Spleen (tissue), 11 donors: ENCODE results near the gene WNT7A. TPM values are rescaled to one million over a fixed set of nuclear protein-coding genes. Genes with fewer than 3 reads are reported as not detected.

Experiments used
- DNase-seq: peaks from one replicate; pipeline ENCODE4 v3.0.0-alpha.2; 2020
- H3K27ac ChIP-seq, 8 donors: fragments of 200-600 bp; sonication (generic) in 7 of 8; 1 replicate in 4 of 8; 2 replicates in 4 of 8; pipeline versions ENCODE4 v1.5.0 to v1.8.0; 2016 to 2021; ENCODE audit warnings: inconsistent platforms in 4 of 8, mild to moderate bottlenecking in 4 of 8, moderate library complexity in 1 of 8
- H3K27me3 ChIP-seq, 7 donors: fragments of 200-600 bp; sonication (generic) in 6 of 7; replicated peaks in 1 of 7; 1 replicate in 4 of 7; 2 replicates in 3 of 7; pipeline versions ENCODE4 v1.5.0 to v1.8.0; 2016 to 2021; ENCODE audit warnings: inconsistent platforms in 3 of 7, mild to moderate bottlenecking in 1 of 7
- H3K36me3 ChIP-seq, 6 donors: fragments of 200-600 bp; sonication (generic) in 5 of 6; 1 replicate in 4 of 6; 2 replicates in 2 of 6; pipeline versions ENCODE4 v1.5.0 to v1.8.0; 2016 to 2021; ENCODE audit warnings: inconsistent platforms in 2 of 6
- H3K4me1 ChIP-seq, 6 donors: fragments of 200-600 bp; sonication (generic) in 5 of 6; 1 replicate in 3 of 6; 2 replicates in 3 of 6; pipeline versions ENCODE4 v1.5.0 to v1.8.0; 2016 to 2021; ENCODE audit warnings: inconsistent platforms in 3 of 6
- H3K4me3 ChIP-seq, 8 donors: fragments of 200-600 bp; sonication (generic) in 7 of 8; 1 replicate in 4 of 8; 2 replicates in 4 of 8; pipeline versions ENCODE4 v1.5.0 to v1.8.0; 2016 to 2021; ENCODE audit warnings: inconsistent platforms in 4 of 8, mild to moderate bottlenecking in 4 of 8, moderate library complexity in 2 of 8
- H3K9me3 ChIP-seq, 8 donors: fragments of 200-600 bp; sonication (generic) in 7 of 8; 1 replicate in 4 of 8; 2 replicates in 4 of 8; pipeline versions ENCODE4 v1.5.0 to v1.8.0; 2016 to 2021; ENCODE audit warnings: inconsistent platforms in 4 of 8
- POLR2A ChIP-seq, 3 donors: fragments of 450-650 bp; IDR thresholded peaks; one replicate each; pipeline ENCODE4 v1.5.1; 2017; ENCODE audit warnings: antibody characterized with exemption in 3 of 3, mild to moderate bottlenecking in 1 of 3
- POLR2AphosphoS5 ChIP-seq, 3 donors: sonication (generic); formaldehyde crosslinking; IDR thresholded peaks; one replicate each; pipeline ENCODE4 v1.5.1; 2017; ENCODE audit warnings: antibody characterized with exemption in 3 of 3
- WGBS, 5 donors: extraction: QIAGEN DNeasy Blood & Tissue Kit in 3 of 5; methylation state at CpG; one replicate each; pipeline versions ENCODE4 v1.1.5 to v1.1.7; 2013 to 2018; 5-methylcytosine and 5-hydroxymethylcytosine counted together
- intact Hi-C: fragments of 100-400 bp; cut with DNase I; formaldehyde crosslinking; loops from one replicate; pipeline ENCODE4 v1.15.0; 2023; ENCODE audit warnings: low total_unique reads
- polyA plus RNA-seq, 3 donors: library from polyadenylated mRNA; stranded (reverse); fragments of 200-250 nt; gene quantifications; one replicate each; pipeline ENCODE4 v1.2.1, GENCODE V29; 2013
- total RNA-seq, 7 donors: library from RNA; depleted of rRNA in 3 of 7; stranded (reverse); fragments of >200 nt in 3 of 7; fragmentation: NEBNext Ultra II Directional in 4 of 7; extraction: Animal tissue kit (Norgen Biotek cat#: 25700) in 4 of 7; gene quantifications; one replicate each; pipeline versions ENCODE4 v1.1.0 to v1.2.1, GENCODE V29; 2016 to 2021
- TF ChIP-seq, protein P1 (sequence below), 11 experiments: fragments of 200-600 bp in 7 of 11; fragments of 450-650 bp in 4 of 11; sonication (generic) in 4 of 11; IDR thresholded peaks in 8 of 11; conservative IDR thresholded peaks in 3 of 11; 1 replicate in 7 of 11; 2 replicates in 4 of 11; pipeline versions ENCODE4 v1.4.0 to v1.8.0; 2016 to 2021; ENCODE audit warnings: antibody characterized with exemption in 11 of 11, inconsistent platforms in 4 of 11, mild to moderate bottlenecking in 1 of 11
- donor health status: healthy with polysubstance abuse.
- donor health status: DM: no; HTN: no; CAD: no; lungs with moderate emphysema.
- donor health status: DM: no; HTN: no; CAD: no.
- donor health status: Bipolar disorder and iron deficiency.
- donor health status: healthy.
- donor health status: DM: no; HTN: no; CAD: no.
- donor health status: DM: yes; HTN: yes; CAD: no.

WNT7A gene
- total and polyA plus RNA-seq, 10 donors: 0.52 to 6.3 (median 2.0) TPM

DNA sequence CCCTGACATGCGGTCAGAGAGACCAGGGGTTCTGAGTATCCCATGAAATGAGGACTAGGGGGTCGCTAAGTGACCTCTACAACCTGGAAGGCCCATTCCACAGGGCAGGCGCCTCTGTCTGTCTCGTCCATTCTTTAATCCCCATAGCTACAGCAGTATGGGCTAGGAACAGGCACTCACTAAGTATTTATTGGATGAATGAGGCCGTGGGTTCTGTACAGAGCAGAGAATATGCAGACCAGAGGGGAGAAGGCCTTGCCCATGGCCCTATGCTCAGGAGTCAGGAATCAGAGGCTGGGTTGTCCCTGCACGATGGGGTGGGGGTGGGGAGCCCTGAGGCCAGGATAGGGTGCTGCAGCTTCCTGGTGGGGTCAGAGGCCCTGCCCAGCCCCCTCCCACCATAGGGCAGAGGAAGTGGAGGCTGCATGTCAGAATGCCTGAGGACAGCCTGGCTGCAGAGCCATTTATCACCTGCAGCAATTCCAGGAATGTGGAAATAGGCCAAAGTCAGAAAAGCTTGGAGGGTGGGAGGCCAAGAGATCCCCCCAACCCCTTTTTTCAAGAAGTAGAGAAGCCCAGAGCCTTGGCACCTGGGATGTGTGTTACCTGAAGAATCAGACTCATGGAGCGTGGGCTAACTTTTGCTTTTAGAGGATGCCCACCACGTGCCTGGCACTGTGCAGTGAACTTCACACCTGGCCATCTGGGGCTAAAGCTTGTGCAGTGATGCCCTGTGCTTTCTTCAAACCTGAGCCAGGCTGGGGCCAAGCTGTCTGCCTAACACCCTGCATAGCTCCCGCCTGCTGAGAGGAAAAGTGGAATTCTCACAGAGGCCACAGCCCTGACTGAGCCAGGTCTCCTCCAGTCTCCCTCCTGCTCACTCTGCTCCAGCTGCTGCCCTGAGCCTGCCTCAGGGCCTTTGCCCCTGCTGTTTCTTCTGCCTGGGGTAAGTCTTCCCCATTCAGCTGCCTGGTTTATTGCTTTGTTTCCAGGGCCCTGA is 109.4 kb downstream of the WNT7A start:
- Histone ChIP-seq H3K27me3 (peaks cover 0 to 24% (median 0%) of the 10 kb centered on the region in 7 donors), H3K36me3 (no peaks in the 10 kb centered on the region), H3K4me1 (no peaks in the 10 kb centered on the region), H3K4me3 (no peak overlapping the region), H3K27ac (no peak overlapping the region), H3K9me3 (no peaks in the 10 kb centered on the region)
- no peak for DNase-seq
- TF ChIP-seq, protein P1, sequence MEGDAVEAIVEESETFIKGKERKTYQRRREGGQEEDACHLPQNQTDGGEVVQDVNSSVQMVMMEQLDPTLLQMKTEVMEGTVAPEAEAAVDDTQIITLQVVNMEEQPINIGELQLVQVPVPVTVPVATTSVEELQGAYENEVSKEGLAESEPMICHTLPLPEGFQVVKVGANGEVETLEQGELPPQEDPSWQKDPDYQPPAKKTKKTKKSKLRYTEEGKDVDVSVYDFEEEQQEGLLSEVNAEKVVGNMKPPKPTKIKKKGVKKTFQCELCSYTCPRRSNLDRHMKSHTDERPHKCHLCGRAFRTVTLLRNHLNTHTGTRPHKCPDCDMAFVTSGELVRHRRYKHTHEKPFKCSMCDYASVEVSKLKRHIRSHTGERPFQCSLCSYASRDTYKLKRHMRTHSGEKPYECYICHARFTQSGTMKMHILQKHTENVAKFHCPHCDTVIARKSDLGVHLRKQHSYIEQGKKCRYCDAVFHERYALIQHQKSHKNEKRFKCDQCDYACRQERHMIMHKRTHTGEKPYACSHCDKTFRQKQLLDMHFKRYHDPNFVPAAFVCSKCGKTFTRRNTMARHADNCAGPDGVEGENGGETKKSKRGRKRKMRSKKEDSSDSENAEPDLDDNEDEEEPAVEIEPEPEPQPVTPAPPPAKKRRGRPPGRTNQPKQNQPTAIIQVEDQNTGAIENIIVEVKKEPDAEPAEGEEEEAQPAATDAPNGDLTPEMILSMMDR (IDR thresholded peaks at IDR 0.05 in 8 of 11, conservative IDR thresholded peaks at IDR 0.05 in 3 of 11): no peak
- TF ChIP-seq POLR2AphosphoS5 (IDR thresholded peaks at IDR 0.05) (no peak), POLR2A (IDR thresholded peaks at IDR 0.05) (no peak)
- intact Hi-C loops: no loop called here
- WGBS, 5 donors: 66 to 74% (median 69%) methylated on average over 7 to 9 of the region's 9 CpGs

DNA sequence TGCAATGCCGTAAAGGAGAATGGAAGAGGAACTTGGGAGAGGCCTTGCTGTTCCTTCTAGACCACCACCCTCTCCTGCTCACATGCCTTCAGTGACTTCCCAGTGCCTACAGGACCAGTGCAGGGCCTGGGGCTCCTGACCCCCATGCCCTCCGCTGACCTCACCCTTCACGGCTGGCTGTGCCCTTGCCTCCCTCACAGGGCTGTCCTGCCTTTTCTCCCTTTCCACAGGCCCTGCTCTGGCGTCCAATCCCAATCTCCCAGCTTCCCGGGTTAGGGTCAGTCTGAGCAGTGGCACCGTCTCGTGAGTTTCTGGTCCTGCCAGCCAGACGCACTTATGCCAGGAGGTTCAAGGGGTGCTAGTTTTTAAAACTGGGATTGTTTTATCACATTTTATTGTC is 110.4 kb downstream of the WNT7A start:
- Histone ChIP-seq H3K9me3 (no peaks in the 10 kb centered on the region), H3K4me3 (no peak overlapping the region), H3K27me3 (peaks cover 0 to 24% (median 0%) of the 10 kb centered on the region in 7 donors), H3K36me3 (no peaks in the 10 kb centered on the region), H3K4me1 (no peaks in the 10 kb centered on the region), H3K27ac (no peak overlapping the region)
- DNase-seq: no peak
- intact Hi-C loops: no loop called here
- TF ChIP-seq POLR2AphosphoS5 (IDR thresholded peaks at IDR 0.05) (no peak), POLR2A (IDR thresholded peaks at IDR 0.05) (no peak)
- TF ChIP-seq, protein P1 (IDR thresholded peaks at IDR 0.05 in 8 of 11, conservative IDR thresholded peaks at IDR 0.05 in 3 of 11): no peak
- WGBS, 5 donors: 83 to 94% (median 90%) methylated on average over 8 of the region's 8 CpGs

GRCh38 chr3:13768453-13768852 is 111.4 kb downstream of the WNT7A start:
- Histone ChIP-seq H3K36me3 (no peaks in the 10 kb centered on the region), H3K4me3 (no peak overlapping the region), H3K27me3 (peaks cover 0 to 24% (median 0%) of the 10 kb centered on the region in 7 donors), H3K27ac (no peak overlapping the region), H3K4me1 (no peaks in the 10 kb centered on the region), H3K9me3 (no peaks in the 10 kb centered on the region)
- 73 to 93% (median 82%) methylated on average over 10 to 11 of the region's 11 CpGs for WGBS, 5 donors
- intact Hi-C loops: no loop called here
- no peak for DNase-seq
- TF ChIP-seq, protein P1 (IDR thresholded peaks at IDR 0.05 in 8 of 11, conservative IDR thresholded peaks at IDR 0.05 in 3 of 11): no peak
- TF ChIP-seq POLR2A (IDR thresholded peaks at IDR 0.05): no peak
- TF ChIP-seq POLR2AphosphoS5 (IDR thresholded peaks at IDR 0.05): no peak

DNA sequence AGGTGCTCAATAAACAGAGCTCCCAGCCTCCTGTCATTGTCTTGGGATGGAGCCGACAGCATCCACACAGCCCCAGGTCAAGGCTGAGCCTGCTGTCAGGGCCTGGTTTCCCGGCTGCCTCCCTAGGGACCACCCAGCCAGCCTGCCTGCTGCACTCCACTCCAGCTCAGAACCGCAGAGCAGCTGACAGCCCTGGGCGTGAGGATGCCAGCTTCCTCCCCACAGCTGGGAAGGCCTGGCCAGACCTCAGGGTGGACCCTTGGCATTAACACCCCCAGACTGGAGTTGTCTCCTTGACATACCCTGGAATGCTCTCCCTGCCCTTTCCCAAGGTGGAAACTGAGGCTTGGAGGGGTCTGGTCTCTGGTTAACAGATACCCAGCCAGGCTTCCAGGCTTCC is 112.0 kb downstream of the WNT7A start:
- WGBS, 5 donors: 42 to 61% (median 53%) methylated on average over 3 to 4 of the region's 4 CpGs; no CpG with 5 or more reads in 1 of the 5 donors
- Histone ChIP-seq H3K27ac (no peak overlapping the region), H3K36me3 (no peaks in the 10 kb centered on the region), H3K9me3 (peaks cover 0 to 3% (median 0%) of the 10 kb centered on the region in 8 donors), H3K4me1 (no peaks in the 10 kb centered on the region), H3K27me3 (peaks cover 0 to 21% (median 0%) of the 10 kb centered on the region in 7 donors), H3K4me3 (no peak overlapping the region)
- TF ChIP-seq POLR2AphosphoS5 (IDR thresholded peaks at IDR 0.05) (peak in 1 of 3 donors; percentile 36), POLR2A (IDR thresholded peaks at IDR 0.05) (no peak)
- TF ChIP-seq, protein P1 (IDR thresholded peaks at IDR 0.05 in 8 of 11, conservative IDR thresholded peaks at IDR 0.05 in 3 of 11): no peak
- intact Hi-C loops: no loop called here
- DNase-seq: no peak
